Measurements from ENCODE around the gene SYTL2.

SYTL2 gene

GRCh38 chr11:85848556-85848955, 37.6 kb upstream of the SYTL2 start:
- Histone ChIP-seq H3K4me3 (ENCODE audit: low read depth, low read length, poor library complexity, severe bottlenecking) (no peak overlapping the region), H3K9me3 (ENCODE audit: low read length) (no peaks in the 10 kb centered on the region), H3K4me1 (ENCODE audit: insufficient read depth, low read length, severe bottlenecking) (no peaks in the 10 kb centered on the region), H3K9ac (ENCODE audit: low read length) (no peak overlapping the region), H3K9me2 (ENCODE audit: low read depth, low read length) (no peaks in the 10 kb centered on the region), H3K27ac (ENCODE audit: low read depth, low read length, poor library complexity, severe bottlenecking) (no peak overlapping the region), H3K4me2 (ENCODE audit: low read length) (no peak overlapping the region), H4K20me1 (ENCODE audit: insufficient read depth, low read length) (no peaks in the 10 kb centered on the region), H3F3A (ENCODE audit: insufficient read depth, low read length) (no peaks in the 10 kb centered on the region), H3K36me3 (ENCODE audit: insufficient read depth, low read length) (no peaks in the 10 kb centered on the region), H2AFZ (ENCODE audit: low read length) (no peak overlapping the region), H3K27me3 (ENCODE audit: insufficient read depth, low read length) (no peaks in the 10 kb centered on the region), H3K79me2 (ENCODE audit: insufficient read depth, low read length) (no peaks in the 10 kb centered on the region)
- TF ChIP-seq EZH2 (IDR thresholded peaks at IDR 0.05; ENCODE audit: borderline replicate concordance, low read length), result no peak
- TF ChIP-seq, protein P1, sequence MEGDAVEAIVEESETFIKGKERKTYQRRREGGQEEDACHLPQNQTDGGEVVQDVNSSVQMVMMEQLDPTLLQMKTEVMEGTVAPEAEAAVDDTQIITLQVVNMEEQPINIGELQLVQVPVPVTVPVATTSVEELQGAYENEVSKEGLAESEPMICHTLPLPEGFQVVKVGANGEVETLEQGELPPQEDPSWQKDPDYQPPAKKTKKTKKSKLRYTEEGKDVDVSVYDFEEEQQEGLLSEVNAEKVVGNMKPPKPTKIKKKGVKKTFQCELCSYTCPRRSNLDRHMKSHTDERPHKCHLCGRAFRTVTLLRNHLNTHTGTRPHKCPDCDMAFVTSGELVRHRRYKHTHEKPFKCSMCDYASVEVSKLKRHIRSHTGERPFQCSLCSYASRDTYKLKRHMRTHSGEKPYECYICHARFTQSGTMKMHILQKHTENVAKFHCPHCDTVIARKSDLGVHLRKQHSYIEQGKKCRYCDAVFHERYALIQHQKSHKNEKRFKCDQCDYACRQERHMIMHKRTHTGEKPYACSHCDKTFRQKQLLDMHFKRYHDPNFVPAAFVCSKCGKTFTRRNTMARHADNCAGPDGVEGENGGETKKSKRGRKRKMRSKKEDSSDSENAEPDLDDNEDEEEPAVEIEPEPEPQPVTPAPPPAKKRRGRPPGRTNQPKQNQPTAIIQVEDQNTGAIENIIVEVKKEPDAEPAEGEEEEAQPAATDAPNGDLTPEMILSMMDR (IDR thresholded peaks at IDR 0.05; ENCODE audit: low read length), result no peak

DNA sequence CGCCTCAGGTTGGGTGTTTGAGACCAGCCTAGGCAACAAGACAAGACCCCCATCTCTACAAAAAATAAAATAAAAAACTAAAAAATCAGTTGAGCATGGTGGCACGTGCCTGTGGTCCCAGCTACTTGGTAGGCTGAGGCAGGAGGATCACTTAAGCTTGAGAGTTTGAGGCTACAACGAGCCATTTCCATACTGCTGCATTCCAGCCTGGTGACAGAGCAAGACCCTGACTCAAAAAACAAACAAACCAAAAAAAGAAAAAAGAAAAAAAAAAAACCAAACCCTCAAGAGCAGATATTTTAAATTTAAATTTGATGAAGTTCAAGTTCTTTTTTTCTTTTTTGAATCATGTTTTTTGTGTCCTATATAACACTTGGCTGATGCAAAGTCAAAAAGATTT, 37.1 kb upstream of the SYTL2 start:
- H4K20me1 ChIP-seq (ENCODE audit: insufficient read depth, low read length), result no peaks in the 10 kb centered on the region
- H3K27ac ChIP-seq (ENCODE audit: low read depth, low read length, poor library complexity, severe bottlenecking), result no peak overlapping the region
- H3F3A ChIP-seq (ENCODE audit: insufficient read depth, low read length), result no peaks in the 10 kb centered on the region
- H3K9me2 ChIP-seq (ENCODE audit: low read depth, low read length), result no peaks in the 10 kb centered on the region
- no peaks in the 10 kb centered on the region for H3K4me1 ChIP-seq (ENCODE audit: insufficient read depth, low read length, severe bottlenecking)
- H3K79me2 ChIP-seq (ENCODE audit: insufficient read depth, low read length), result no peaks in the 10 kb centered on the region
- H3K9me3 ChIP-seq (ENCODE audit: low read length), result no peaks in the 10 kb centered on the region
- no peak overlapping the region for H3K9ac ChIP-seq (ENCODE audit: low read length)
- no peak overlapping the region for H2AFZ ChIP-seq (ENCODE audit: low read length)
- H3K4me2 ChIP-seq (ENCODE audit: low read length), result no peak overlapping the region
- H3K36me3 ChIP-seq (ENCODE audit: insufficient read depth, low read length), result no peaks in the 10 kb centered on the region
- H3K4me3 ChIP-seq (ENCODE audit: low read depth, low read length, poor library complexity, severe bottlenecking), result no peak overlapping the region
- H3K27me3 ChIP-seq (ENCODE audit: insufficient read depth, low read length), result no peaks in the 10 kb centered on the region
- TF ChIP-seq, protein P1 (IDR thresholded peaks at IDR 0.05; ENCODE audit: low read length), result no peak
- no peak for TF ChIP-seq EZH2 (IDR thresholded peaks at IDR 0.05; ENCODE audit: borderline replicate concordance, low read length)

DNA sequence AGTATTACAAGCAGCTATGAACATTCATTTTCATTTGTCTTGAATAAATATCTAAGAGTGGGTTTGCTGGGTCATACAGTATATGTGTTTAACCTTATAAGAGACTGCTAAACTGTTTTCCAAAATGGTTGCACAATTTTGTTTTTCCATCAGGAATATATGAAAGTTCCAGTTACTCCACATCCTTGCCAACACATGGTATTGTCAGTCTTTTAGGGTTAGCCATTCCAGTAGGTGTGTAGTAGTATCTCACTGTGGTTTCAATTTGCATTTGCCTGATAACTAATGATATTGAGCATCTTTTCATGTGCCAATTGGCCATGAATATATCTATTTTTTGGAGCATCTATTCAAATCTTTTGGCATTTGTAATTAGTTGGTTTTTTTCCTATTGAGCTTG, 36.5 kb upstream of the SYTL2 start:
- TF ChIP-seq EZH2 (IDR thresholded peaks at IDR 0.05; ENCODE audit: borderline replicate concordance, low read length), result no peak
- TF ChIP-seq, protein P1 (IDR thresholded peaks at IDR 0.05; ENCODE audit: low read length), result no peak
- no peaks in the 10 kb centered on the region for H3K79me2 ChIP-seq (ENCODE audit: insufficient read depth, low read length)
- no peaks in the 10 kb centered on the region for H3K9me3 ChIP-seq (ENCODE audit: low read length)
- H3K27ac ChIP-seq (ENCODE audit: low read depth, low read length, poor library complexity, severe bottlenecking), result no peak overlapping the region
- no peak overlapping the region for H2AFZ ChIP-seq (ENCODE audit: low read length)
- H3K36me3 ChIP-seq (ENCODE audit: insufficient read depth, low read length), result no peaks in the 10 kb centered on the region
- no peaks in the 10 kb centered on the region for H3K27me3 ChIP-seq (ENCODE audit: insufficient read depth, low read length)
- no peak overlapping the region for H3K4me2 ChIP-seq (ENCODE audit: low read length)
- no peaks in the 10 kb centered on the region for H3F3A ChIP-seq (ENCODE audit: insufficient read depth, low read length)
- H4K20me1 ChIP-seq (ENCODE audit: insufficient read depth, low read length), result no peaks in the 10 kb centered on the region
- H3K4me3 ChIP-seq (ENCODE audit: low read depth, low read length, poor library complexity, severe bottlenecking), result no peak overlapping the region
- no peak overlapping the region for H3K9ac ChIP-seq (ENCODE audit: low read length)
- no peaks in the 10 kb centered on the region for H3K9me2 ChIP-seq (ENCODE audit: low read depth, low read length)
- H3K4me1 ChIP-seq (ENCODE audit: insufficient read depth, low read length, severe bottlenecking), result no peaks in the 10 kb centered on the region

All from OCI-LY1 (cell line).